Measurements from ENCODE around the gene SLAMF8.

SLAMF8 gene

DNA sequence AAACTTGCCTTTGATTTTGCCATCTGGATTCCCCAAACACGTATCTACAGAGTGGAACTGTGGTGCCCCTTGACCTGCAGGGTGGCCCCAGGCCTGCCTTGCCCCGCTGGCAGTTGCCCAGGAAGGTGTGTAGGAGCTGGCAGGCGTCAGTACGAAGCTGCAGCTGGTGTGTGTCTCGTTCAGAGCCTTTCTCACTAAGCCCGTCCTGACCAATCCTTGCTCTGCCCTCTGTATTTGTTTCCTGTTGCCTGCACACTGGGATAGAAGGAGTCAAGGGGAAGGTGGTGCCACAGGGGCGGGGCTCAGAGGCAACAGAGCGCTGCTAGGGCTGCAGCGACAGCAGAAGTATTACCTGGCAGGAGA lies 41.0 kb downstream of the SLAMF8 start:
- DNase-seq (ENCODE audit: extremely low spot score, insufficient read length, low read depth) (no peak), FAIRE-seq (no peak)

DNA sequence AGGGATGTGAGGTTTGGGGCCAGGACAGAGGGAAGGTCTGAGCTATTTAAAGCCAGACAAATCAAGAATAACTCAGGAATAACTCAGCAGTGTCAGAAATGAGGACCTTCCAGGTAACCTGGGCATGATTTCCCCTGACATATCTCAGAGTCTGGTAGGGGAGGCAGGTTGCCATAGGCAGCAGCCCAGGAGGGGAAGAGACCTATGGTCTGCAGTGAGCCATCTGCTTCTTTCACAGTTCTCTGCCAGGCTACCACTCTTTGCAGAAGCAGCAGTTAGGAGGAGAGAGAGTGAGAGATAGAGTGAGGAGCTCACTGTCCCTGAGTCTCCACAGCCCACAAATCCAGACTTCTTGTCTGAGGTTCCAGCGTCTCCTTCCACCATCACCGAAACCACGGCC lies 42.1 kb downstream of the SLAMF8 start:
- DNase-seq (ENCODE audit: extremely low spot score, insufficient read length, low read depth) (no peak), FAIRE-seq (no peak)

DNA sequence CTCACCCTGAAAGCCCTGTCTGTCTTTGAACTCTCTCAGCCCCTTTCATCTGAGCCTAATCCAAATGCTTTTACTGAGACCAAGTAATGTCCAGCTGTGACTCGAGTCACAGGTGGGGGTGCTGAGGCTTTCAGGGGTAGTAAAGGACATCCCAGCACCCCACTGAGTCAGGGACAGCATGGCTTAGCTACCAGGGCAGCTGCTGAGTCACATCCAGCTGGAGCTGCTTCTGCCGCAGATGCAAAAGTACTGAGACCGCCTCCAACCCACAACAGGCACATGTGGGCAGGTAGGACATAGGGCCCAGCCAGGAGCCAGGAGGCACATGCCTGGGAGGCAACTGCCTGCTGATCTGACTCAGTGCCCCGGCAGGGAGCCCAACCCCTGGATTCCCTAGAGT lies 42.5 kb downstream of the SLAMF8 start:
- no peak for DNase-seq (ENCODE audit: extremely low spot score, insufficient read length, low read depth)
- no peak for FAIRE-seq

DNA sequence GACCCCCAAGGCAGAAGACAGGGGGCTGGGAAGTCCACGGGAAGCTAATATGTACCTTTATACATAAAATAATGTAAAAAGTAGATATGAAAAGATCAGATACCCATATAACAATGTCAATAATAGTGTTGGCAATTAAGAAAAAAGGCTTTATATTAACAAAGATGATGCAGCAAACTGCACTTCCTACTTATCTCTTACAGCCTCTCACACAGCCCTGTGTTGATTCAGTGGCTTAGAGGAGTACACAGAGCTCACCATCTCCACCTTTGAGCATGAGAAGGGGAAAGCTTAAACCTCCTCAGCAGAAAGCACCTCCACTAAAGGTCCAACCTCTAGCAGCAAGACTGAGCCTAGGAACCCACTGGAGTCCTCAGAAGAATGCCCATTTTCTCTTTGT lies 42.9 kb downstream of the SLAMF8 start:
- DNase-seq (ENCODE audit: extremely low spot score, insufficient read length, low read depth) (no peak), FAIRE-seq (no peak)

DNA sequence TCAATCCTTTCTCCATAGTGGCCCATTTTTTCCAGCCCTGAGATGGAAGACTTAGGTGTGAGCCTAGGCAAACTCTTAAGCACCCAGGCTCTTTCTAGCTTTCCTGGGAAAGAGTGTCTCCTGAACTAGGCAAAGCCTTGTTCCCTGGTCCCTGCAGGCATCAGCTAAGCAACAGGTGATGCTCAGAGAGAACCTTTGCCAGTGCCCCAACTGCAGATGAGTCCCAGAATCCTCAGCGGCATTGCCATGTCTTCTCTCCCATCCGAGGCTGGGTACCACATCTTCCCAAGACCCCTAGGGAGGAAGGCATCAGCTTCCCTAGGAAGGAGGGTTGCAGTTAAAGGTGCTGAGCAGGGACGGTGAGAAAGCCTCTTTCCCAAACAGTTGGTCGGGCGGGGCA lies 44.0 kb downstream of the SLAMF8 start:
- DNase-seq (ENCODE audit: extremely low spot score, insufficient read length, low read depth) = no peak
- no peak for FAIRE-seq

DNA sequence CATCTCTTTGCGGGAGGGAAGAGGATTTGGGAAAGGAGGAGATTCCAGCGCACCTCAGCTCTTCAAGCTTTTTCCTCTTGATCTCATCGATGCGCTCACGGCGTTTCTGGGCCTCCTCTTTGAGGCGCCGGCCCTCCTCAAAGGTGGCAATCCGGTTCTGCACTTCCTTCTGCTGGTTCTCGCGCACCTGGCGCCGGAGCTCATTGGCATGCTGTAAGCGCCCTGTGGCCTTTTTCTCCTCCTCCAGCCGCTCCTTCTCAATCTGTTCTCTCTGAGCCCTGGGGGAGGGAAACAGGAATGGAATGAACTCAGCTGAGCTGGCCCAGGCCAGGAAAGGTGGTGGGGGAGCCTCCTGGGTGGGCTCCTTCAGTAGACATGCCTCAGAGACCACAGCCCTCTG lies 46.2 kb downstream of the SLAMF8 start:
- no peak for FAIRE-seq
- DNase-seq (ENCODE audit: extremely low spot score, insufficient read length, low read depth) = no peak

DNA sequence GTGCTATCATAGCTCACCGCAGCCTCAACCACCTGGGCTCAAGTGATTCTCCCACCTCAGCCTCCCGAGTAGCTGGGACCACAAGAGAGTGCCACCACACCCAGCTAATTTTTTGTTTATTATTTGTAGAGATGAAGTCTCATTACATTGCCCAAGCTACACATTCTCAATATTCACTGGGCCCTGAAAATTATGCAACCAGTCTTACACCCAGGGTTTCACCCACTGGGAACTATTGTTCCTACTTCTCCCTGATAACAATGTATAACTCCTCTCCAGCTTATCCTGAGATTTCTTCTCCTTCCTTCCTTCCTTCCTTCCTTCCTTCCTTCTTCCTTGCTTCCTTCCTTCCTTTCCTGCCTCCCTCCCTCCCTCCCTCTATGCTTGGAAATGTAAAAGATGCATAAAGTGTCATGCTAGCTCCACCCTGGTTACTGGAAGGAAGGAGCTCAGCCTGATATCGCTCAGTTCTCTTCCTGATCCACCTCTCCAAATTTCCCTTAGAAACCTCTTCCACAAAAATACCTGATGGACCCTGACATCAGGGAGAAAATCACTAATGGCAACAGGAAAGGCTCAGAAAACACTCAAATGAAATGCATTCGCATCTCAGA lies 47.0 kb downstream of the SLAMF8 start:
- DNase-seq (ENCODE audit: extremely low spot score, insufficient read length, low read depth) (no peak), FAIRE-seq (no peak)

DNA sequence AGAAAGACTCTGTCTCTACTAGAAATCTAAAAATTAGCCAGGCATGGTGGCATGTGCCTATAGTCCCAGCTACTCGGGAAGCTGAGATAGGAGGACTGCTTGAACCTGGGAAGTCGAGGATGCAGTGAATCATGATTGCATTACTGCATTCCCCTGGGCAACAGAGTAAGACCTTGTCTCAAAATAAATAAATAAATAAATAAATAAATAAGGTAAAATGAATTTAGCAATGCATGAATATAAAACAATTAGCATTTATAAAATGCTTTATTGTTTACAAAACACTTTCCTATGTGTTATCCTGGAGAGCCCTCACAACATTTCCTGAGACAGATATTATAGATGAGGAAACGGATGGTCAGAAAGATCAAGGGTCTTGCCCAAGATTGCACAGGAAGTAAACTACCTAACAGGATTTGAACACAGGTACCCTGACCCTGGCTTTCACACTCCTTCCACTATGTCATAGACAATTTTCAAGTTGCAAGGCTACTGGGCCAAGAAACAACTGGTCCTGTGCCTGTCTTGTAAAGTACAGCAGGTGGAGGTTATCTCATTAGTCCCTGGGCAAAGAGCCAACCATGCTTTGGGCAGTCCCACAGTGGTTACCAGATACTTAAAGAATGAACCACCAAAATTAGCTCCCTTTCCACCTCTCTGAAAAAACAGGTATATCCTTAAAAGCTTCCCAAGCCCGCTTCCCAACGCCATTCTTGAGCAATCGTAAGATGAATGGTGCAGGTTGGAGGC lies 51.2 kb downstream of the SLAMF8 start:
- no peak for FAIRE-seq
- DNase-seq (ENCODE audit: extremely low spot score, insufficient read length, low read depth) = no peak

DNA sequence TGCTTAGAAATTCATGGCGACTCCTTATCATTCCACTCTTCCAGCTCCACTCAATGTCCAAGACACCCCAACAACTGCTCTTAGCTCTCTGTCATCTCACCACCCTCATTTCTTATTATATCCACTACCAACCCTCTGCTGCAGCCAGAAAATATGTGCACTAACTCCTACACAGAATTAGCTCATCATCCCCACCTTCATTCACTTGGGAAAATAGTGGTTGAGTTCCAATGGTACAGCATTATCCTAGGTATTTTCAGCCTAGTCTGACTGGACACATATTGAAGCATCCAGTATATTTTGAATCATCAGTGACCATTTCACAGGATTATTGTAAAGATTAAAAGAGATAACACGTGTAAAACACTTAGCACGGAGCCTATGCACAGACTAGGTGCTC lies 52.5 kb downstream of the SLAMF8 start:
- DNase-seq (ENCODE audit: extremely low spot score, insufficient read length, low read depth) (no peak), FAIRE-seq (no peak)

DNA sequence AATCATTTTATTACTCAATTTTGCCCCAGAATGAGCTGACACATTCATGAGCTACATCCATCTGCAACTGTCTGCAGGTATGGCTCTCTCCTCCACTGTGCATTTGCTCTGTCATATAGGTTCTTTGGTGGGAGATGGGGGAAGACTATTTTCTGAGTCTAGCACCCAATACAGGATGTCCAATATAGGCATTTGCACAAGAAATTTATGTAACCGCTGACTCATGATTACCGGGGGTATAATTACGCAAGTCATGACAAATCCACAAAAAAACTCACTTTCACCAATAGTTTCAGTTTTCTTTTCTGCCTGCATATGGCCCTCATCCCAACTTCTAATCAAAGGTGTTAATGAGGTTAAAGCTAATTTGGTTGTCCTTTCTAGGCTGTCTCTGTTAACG lies 53.3 kb downstream of the SLAMF8 start:
- DNase-seq (ENCODE audit: extremely low spot score, insufficient read length, low read depth) = no peak
- FAIRE-seq = no peak

DNA sequence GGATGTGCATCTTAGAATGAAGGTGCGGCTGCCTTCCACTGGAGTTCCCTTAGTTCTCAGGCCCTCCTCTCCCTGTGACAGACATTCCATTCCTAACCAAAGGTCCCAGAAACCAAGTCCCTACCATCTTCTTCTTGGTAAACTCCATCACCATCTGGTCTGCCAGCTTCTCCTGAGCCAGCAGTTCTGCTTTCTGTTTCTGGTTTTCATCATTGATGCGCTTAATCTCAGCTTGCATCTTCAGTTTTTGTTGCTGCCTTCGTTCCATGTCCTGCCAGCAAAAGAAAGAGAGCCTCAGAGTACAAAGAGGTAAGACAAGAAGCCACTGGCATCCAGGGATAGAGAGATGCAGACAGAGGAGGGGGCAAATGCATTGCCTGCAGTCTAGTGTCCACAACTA lies 53.8 kb downstream of the SLAMF8 start:
- FAIRE-seq = no peak
- DNase-seq (ENCODE audit: extremely low spot score, insufficient read length, low read depth) = no peak

DNA sequence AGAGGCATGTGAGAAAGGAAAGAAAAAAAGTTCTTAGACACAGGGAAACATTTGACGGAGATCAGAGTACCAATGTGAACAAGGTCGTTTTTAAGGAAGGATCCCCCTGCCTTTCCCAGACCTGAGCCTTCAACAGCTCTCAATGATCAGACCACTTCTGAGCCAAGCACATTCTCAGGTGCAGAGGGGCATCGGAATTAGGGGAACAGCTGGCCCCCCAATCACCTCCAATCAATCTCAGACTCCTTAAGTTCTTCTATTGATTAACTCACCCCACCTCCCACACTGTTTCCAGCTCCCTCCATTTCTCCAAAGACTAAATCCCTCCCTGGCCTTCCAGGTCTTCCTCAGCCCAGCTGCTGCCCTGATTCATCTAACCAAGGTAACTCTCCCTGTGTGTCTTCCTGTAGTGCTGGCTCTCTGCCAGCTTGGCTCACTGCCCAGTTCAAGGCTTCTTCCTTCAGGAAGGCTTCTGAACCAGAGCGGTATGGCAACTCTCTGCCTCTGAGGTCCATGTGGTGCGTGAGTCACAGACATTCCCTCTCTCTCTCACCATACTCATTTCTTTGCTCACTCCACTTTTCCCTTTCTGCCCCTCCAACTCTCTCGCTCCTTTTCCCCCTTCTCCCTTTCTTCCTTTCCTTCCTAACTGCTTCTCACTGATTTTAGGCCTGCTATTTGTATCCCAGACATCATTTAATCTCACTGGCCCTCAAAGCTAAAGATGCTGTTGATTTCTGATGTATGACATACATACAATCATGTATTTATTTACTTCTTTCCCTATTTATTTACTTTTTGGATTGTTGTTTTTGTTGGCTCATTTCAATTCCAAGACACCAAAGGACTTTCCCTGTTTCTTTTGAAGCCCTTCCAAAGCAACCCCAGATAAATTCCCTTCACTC lies 55.2 kb downstream of the SLAMF8 start:
- DNase-seq (ENCODE audit: extremely low spot score, insufficient read length, low read depth) (no peak), FAIRE-seq (no peak)

DNA sequence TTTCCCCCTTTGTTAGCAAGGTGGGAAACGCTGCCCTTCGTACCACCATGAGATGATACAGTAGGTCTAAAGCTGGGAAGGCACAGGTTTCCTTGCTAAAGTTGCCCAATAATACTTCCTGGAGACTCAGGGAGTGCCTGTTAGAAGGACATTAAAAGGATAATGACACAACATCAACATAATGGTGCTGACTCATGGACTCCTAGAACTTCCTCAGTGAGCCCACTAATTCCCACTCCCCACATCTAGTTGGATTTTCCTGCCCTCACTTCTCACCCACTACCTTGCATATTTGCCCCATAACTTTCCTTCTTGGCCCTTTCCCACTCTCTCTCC lies 55.8 kb downstream of the SLAMF8 start:
- no peak for DNase-seq (ENCODE audit: extremely low spot score, insufficient read length, low read depth)
- FAIRE-seq = no peak

DNA sequence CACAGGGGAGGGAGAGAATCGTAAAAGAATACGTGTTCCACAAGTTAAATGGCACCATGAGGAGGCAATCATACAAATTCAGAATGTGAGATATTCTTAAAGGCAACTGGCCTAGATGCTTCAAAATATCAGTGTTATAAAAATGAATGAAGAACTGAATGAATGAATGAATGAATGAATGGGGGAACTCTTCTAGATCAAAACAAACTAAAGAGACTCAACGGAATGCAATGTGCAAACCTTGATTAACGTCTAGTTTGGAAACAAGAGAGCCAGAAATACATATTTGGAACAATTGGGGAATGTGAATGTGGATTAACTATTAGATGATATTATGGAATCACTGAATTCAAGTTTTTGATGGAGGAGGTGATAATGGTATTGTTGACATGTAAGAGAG lies 56.5 kb downstream of the SLAMF8 start:
- FAIRE-seq = no peak
- no peak for DNase-seq (ENCODE audit: extremely low spot score, insufficient read length, low read depth)

DNA sequence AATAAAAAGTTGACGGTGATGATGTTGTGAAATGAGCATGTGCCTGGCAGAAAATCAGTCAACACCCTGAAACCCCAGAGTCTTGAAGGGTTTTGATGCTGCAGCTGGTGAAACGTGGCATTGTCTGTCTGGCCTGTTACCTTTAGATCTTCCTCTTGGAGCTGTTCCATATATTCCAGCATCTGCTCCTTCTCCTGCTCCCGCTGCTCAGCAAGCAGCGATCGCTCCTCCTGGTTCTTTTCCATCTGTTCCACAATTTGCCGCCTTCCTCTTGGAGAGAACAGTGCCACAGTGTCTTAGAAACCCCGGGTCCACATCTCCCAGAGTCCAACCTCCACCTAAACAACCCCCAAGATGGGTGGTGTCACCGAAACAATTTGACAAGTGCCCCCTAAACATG lies 57.6 kb downstream of the SLAMF8 start:
- no peak for DNase-seq (ENCODE audit: extremely low spot score, insufficient read length, low read depth)
- no peak for FAIRE-seq
